GM19193 (cell line): ENCODE data around the gene MESP2.

Source experiments
- POLR2A ChIP-seq: IDR thresholded peaks from 4 replicates; pipeline ENCODE4 v1.6.1; 2011; ENCODE audit not compliant: insufficient read depth, insufficient read length; ENCODE audit errors: extremely low read depth

MESP2 gene

GRCh38 chr15:89783111-89783860, 7.2 kb downstream of the MESP2 start:
- TF ChIP-seq POLR2A = no peak

- no peak for TF ChIP-seq POLR2A
These were observed 7.9 kb downstream of the MESP2 start for GRCh38 chr15:89783861-89784685.

DNA sequence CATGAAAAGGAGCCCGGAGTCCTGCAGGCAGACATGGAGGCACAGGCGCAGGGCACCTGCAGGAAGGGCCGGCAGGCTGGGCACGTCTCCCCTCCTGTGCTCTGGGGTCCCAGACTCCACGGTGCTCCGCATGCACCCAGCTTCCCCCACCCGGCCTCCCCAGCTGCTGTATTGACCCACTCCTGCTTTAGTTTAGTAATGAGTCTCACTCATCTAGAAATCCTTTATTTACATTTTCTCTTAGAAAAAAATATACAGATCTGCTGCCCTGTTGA, 8.5 kb downstream of the MESP2 start:
- no peak for TF ChIP-seq POLR2A

- no peak for TF ChIP-seq POLR2A
These were observed 9.1 kb downstream of the MESP2 start for GRCh38 chr15:89785064-89785773.

DNA sequence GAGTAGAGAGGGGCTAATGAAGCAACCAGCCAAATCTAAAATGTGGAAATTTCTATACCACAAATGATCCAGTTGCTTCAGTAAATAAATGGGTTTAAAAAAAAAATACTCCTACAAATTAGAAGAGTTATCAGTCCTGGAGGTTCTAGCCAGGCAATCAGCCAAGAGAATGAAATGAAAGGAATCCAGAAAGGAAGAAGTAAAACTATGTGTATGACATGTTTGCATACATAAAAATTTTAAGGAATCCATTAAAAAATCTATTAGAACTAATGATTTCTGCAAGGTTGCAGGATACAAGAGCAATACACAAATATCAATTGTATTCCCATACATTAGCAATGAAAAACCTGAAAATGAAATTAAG, 9.6 kb downstream of the MESP2 start:
- no peak for TF ChIP-seq POLR2A

DNA sequence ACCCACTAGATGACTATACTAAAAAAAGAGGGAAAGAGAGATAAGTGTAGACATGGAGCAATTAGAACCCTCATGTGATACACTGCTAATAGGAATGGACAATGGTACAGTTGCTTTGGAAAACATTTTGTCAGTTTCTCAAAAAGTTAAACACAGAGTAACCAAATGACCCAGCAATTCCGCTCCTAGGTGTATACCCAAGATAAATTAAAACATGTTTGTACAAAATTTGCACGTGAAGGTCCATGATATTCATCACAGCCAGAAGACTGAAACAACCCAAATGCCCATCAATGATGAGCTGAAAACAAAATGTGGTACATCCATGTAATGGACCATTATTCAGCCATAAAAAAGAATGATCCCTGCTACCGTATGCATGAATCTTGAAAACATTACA, 11.8 kb downstream of the MESP2 start:
- TF ChIP-seq POLR2A = no peak

- TF ChIP-seq POLR2A = no peak
These were observed 14.1 kb downstream of the MESP2 start for GRCh38 chr15:89790206-89790605.

DNA sequence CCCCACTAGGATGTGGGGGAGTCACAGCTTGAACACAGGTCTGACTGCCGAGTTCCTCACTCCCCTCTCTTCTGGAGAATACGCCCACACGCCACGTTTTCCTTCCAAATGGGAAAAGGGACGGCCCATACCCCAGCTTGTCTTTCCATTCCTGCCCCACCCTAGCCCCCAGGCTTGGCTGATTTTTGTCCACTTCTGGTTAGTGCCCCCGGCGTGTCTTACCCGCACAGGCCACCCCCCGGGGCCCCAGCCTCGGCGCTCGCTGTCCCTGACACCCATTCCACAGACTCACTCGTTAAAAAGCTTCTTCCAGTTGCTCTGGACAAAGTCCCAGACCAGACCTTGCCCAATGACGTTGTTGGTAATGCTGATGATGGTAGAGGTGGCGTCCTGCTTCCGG, 14.5 kb downstream of the MESP2 start:
- TF ChIP-seq POLR2A = no peak

GRCh38 chr15:89792106-89792805, 16.1 kb downstream of the MESP2 start:
- no peak for TF ChIP-seq POLR2A

DNA sequence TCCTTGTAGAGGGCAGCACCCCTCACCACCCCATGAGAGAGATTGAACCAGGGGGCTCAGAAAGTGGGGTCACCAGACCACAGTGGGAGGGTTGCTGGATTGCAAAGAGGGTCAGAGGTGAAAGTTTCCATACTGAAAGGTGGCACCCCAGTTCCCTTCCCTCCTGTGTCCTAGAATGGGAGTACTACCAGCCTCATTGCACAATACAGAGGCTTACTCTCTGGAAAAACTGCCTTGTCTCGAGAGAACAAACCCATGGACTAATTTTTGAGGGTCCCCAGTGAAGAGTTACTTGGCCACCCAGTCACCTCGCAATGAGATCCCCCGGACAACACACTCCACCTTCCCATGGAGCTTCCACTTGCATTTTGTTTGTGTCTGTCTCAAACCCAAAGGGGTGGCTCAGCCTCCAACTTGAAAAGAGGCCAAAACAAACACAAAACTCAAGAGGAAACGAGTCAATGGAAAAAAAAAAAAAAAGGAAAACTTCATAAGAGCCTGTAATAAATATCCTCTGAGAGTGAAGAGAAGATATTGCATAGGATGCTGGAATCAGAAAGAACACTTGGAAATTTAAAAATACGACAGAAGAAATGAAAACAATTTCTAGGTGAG, 18.6 kb downstream of the MESP2 start:
- TF ChIP-seq POLR2A = no peak

- TF ChIP-seq POLR2A = no peak
These were observed 19.9 kb downstream of the MESP2 start for GRCh38 chr15:89795996-89796395.

GRCh38 chr15:89797678-89798201, 21.6 kb downstream of the MESP2 start:
- no peak for TF ChIP-seq POLR2A

GRCh38 chr15:89799011-89799911, 23.1 kb downstream of the MESP2 start:
- TF ChIP-seq POLR2A = no peak

- no peak for TF ChIP-seq POLR2A
These were observed 23.9 kb downstream of the MESP2 start for GRCh38 chr15:89799918-89800498.
